SK-N-SH treated with all-trans-retinoic acid at 6 μM for 48 hours (cell line): ENCODE measurements around the gene OPN4.

ENCODE experiments used
- ATAC-seq: fragments of 200-7000 bp; cut with Tn5 transposase; 3 replicates; pipeline ENCODE4 v1.9.1; 2020; ENCODE audit warnings: mild to moderate bottlenecking, moderate library complexity
- ARNTL ChIP-seq: fragments of 450-650 bp; formaldehyde crosslinking; IDR thresholded peaks from 2 replicates; pipeline ENCODE4 v1.5.0; 2020; ENCODE audit warnings: low read depth, mild to moderate bottlenecking, moderate library complexity, borderline replicate concordance
- BACH2 ChIP-seq: fragments of 250-450 bp; sonication (Bioruptor Pico); IDR thresholded peaks from 2 replicates; pipeline ENCODE4 v1.9.0; 2021; ENCODE audit warnings: mild to moderate bottlenecking, borderline replicate concordance
- CREB5 ChIP-seq: fragments of 250-450 bp; sonication (Bioruptor Pico); IDR thresholded peaks from 2 replicates; pipeline ENCODE4 v1.5.1; 2020; ENCODE audit warnings: low read depth, mild to moderate bottlenecking, moderate library complexity
- CSDC2 ChIP-seq: fragments of 250-450 bp; sonication (Bioruptor Pico); IDR thresholded peaks from 2 replicates; pipeline ENCODE4 v1.5.0; 2020; ENCODE audit warnings: mild to moderate bottlenecking, moderate library complexity
- CSRNP3 ChIP-seq: fragments of 250-450 bp; sonication (Bioruptor Pico); IDR thresholded peaks from 2 replicates; pipeline ENCODE4 v1.5.1; 2021; ENCODE audit warnings: mild to moderate bottlenecking, moderate library complexity
- ESRRG ChIP-seq: fragments of 250-450 bp; sonication (Bioruptor Pico); IDR thresholded peaks from 2 replicates; pipeline ENCODE4 v1.6.1; 2021; ENCODE audit warnings: mild to moderate bottlenecking
- GLIS3 ChIP-seq: fragments of 250-450 bp; sonication (Bioruptor Pico); IDR thresholded peaks from 2 replicates; pipeline ENCODE4 v1.5.0; 2020; ENCODE audit warnings: mild to moderate bottlenecking, moderate library complexity
- OSR1 ChIP-seq: fragments of 250-450 bp; sonication (Bioruptor Pico); IDR thresholded peaks from 2 replicates; pipeline ENCODE4 v1.8.0; 2022; ENCODE audit warnings: moderate library complexity, mild to moderate bottlenecking, inconsistent platforms
- PATZ1 ChIP-seq: fragments of 250-450 bp; sonication (Bioruptor Pico); IDR thresholded peaks from 2 replicates; pipeline ENCODE4 v1.8.0; 2020; ENCODE audit warnings: mild to moderate bottlenecking, moderate library complexity, borderline replicate concordance
- POU6F1 ChIP-seq: fragments of 250-450 bp; sonication (Bioruptor Pico); IDR thresholded peaks from 2 replicates; pipeline ENCODE4 v1.8.0; 2021; ENCODE audit warnings: low read depth, mild to moderate bottlenecking, moderate library complexity, borderline replicate concordance
- PPARA ChIP-seq: fragments of 250-450 bp; sonication (Bioruptor Pico); IDR thresholded peaks from 2 replicates; pipeline ENCODE4 v1.5.0; 2020; ENCODE audit warnings: mild to moderate bottlenecking, borderline replicate concordance
- RARB ChIP-seq: fragments of 250-450 bp; sonication (Bioruptor Pico); IDR thresholded peaks from 2 replicates; pipeline ENCODE4 v1.8.0; 2021; ENCODE audit warnings: mild to moderate bottlenecking, moderate library complexity
- SNAI2 ChIP-seq: fragments of 250-450 bp; sonication (Bioruptor Pico); IDR thresholded peaks from 2 replicates; pipeline ENCODE4 v1.5.0; 2020; ENCODE audit warnings: mild to moderate bottlenecking, moderate library complexity
- TCF4 ChIP-seq: fragments of 250-450 bp; sonication (Bioruptor Pico); IDR thresholded peaks from 2 replicates; pipeline ENCODE4 v1.8.0; 2021; ENCODE audit warnings: mild to moderate bottlenecking, moderate library complexity, borderline replicate concordance
- TOX ChIP-seq: fragments of 250-450 bp; sonication (Bioruptor Pico); IDR thresholded peaks from 2 replicates; pipeline ENCODE4 v1.8.0; 2021; ENCODE audit warnings: mild to moderate bottlenecking, moderate library complexity, borderline replicate concordance
- TSHZ2 ChIP-seq: fragments of 250-450 bp; sonication (Bioruptor Pico); IDR thresholded peaks from 2 replicates; pipeline ENCODE4 v1.5.0; 2020; ENCODE audit warnings: mild to moderate bottlenecking, moderate library complexity
- ZFP3 ChIP-seq: fragments of 250-450 bp; sonication (Bioruptor Pico); IDR thresholded peaks from 2 replicates; pipeline ENCODE4 v1.5.0; 2020; ENCODE audit warnings: mild to moderate bottlenecking, moderate library complexity
- ZFP30 ChIP-seq: fragments of 450-650 bp; formaldehyde crosslinking; IDR thresholded peaks from 2 replicates; pipeline ENCODE4 v1.5.0; 2022; ENCODE audit warnings: mild to moderate bottlenecking, moderate library complexity
- ZNF565 ChIP-seq: fragments of 450-650 bp; formaldehyde crosslinking; conservative IDR thresholded peaks from 2 replicates; pipeline ENCODE4 v1.5.0; 2020; ENCODE audit warnings: low read depth, mild to moderate bottlenecking, moderate library complexity
- ZNF70 ChIP-seq: fragments of 450-650 bp; formaldehyde crosslinking; IDR thresholded peaks from 2 replicates; pipeline ENCODE4 v1.5.0; 2020; ENCODE audit warnings: mild to moderate bottlenecking, moderate library complexity

OPN4 gene

GRCh38 chr10:86651631-86652331, 2.6 kb upstream of the OPN4 start:
- no peak for TF ChIP-seq TCF4 (CRISPR knock-in tag)
- no peak for TF ChIP-seq PATZ1 (CRISPR knock-in tag)
- no peak for TF ChIP-seq ARNTL (CRISPR knock-in tag)
- TF ChIP-seq SNAI2: no peak
- TF ChIP-seq BACH2: no peak
- no peak for TF ChIP-seq CSDC2 (CRISPR knock-in tag)
- TF ChIP-seq CSRNP3 (CRISPR knock-in tag): no peak
- TF ChIP-seq TSHZ2 (CRISPR knock-in tag): no peak
- TF ChIP-seq POU6F1: no peak
- no peak for TF ChIP-seq ZFP3 (CRISPR knock-in tag)
- no peak for TF ChIP-seq ZNF565 (CRISPR knock-in tag)
- no peak for TF ChIP-seq RARB
- no peak for TF ChIP-seq OSR1 (CRISPR knock-in tag)
- TF ChIP-seq ZFP30 (CRISPR knock-in tag): no peak
- no peak for TF ChIP-seq ZNF70 (CRISPR knock-in tag)
- no peak for TF ChIP-seq CREB5 (CRISPR knock-in tag)
- no peak for TF ChIP-seq ESRRG (CRISPR knock-in tag)
- no peak for ATAC-seq

- TF ChIP-seq GLIS3 (CRISPR knock-in tag): no peak
- TF ChIP-seq PPARA (CRISPR knock-in tag): no peak
- TF ChIP-seq ARNTL (CRISPR knock-in tag): no peak
- TF ChIP-seq OSR1 (CRISPR knock-in tag): no peak
- TF ChIP-seq TCF4 (CRISPR knock-in tag): no peak
- TF ChIP-seq TOX (CRISPR knock-in tag): no peak
- TF ChIP-seq ZFP3 (CRISPR knock-in tag): no peak
- no peak for TF ChIP-seq RARB
- TF ChIP-seq CSDC2 (CRISPR knock-in tag): no peak
- no peak for ATAC-seq
These were observed 1.8 kb upstream of the OPN4 start for GRCh38 chr10:86652361-86653202.
